SU-DHL-6 (cell line): ENCODE measurements around the gene TXNRD2.

Source experiments
- H2AFZ ChIP-seq: fragments of 200-600 bp; sonication (generic); 2 replicates; pipeline ENCODE4 v1.6.1; 2014; ENCODE audit warnings: low read depth, mild to moderate bottlenecking, moderate library complexity, mixed read lengths, antibody characterized with exemption, low read length; ENCODE audit not compliant: severe bottlenecking
- H3F3A ChIP-seq: fragments of 200-600 bp; shearing (Covaris generic); 2 replicates; pipeline ENCODE4 v1.6.0; 2016; ENCODE audit warnings: antibody characterized with exemption, mild to moderate bottlenecking; ENCODE audit not compliant: insufficient read depth
- H3K27ac ChIP-seq: fragments of 200-600 bp; sonication (generic); 2 replicates; pipeline ENCODE4 v1.5.1; 2016; ENCODE audit warnings: low read depth, mild to moderate bottlenecking, low read length, moderate library complexity, mixed read lengths
- H3K27me3 ChIP-seq: fragments of 200-600 bp; sonication (generic), shearing (Covaris generic); 2 replicates; pipeline ENCODE4 v1.6.0; 2014; ENCODE audit warnings: mild to moderate bottlenecking, low read length
- H3K36me3 ChIP-seq: fragments of 200-600 bp; sonication (generic); 2 replicates; pipeline ENCODE4 v1.6.1; 2014; ENCODE audit warnings: mild to moderate bottlenecking, low read length, mixed read lengths
- H3K4me2 ChIP-seq: fragments of 300-600, 200-600 bp; shearing (Covaris generic), sonication (generic); 2 replicates; pipeline ENCODE4 v1.6.0; 2014; ENCODE audit warnings: low read length, low read depth, mild to moderate bottlenecking; ENCODE audit not compliant: poor library complexity, severe bottlenecking
- H3K4me3 ChIP-seq: fragments of 200-600 bp; sonication (generic); 2 replicates; pipeline ENCODE4 v1.5.1; 2014; ENCODE audit warnings: antibody characterized with exemption, low read length, mild to moderate bottlenecking, mixed read lengths; ENCODE audit not compliant: insufficient read depth, poor library complexity, severe bottlenecking
- H3K79me2 ChIP-seq: fragments of 200-600 bp; sonication (generic); 2 replicates; pipeline ENCODE4 v1.6.1; 2014; ENCODE audit warnings: mild to moderate bottlenecking, low read length, moderate library complexity; ENCODE audit not compliant: insufficient read depth
- H3K9ac ChIP-seq: fragments of 200-600 bp; sonication (generic); 2 replicates; pipeline ENCODE4 v1.7.0; 2014; ENCODE audit warnings: mild to moderate bottlenecking, low read length
- H3K9me2 ChIP-seq: fragments of 200-600 bp; sonication (generic); replicated peaks from 2 replicates; pipeline ENCODE4 v1.6.1; 2014; ENCODE audit warnings: low read length; ENCODE audit not compliant: insufficient read depth
- H3K9me3 ChIP-seq: fragments of 200-600 bp; sonication (generic); 2 replicates; pipeline ENCODE4 v1.6.1; 2014; ENCODE audit warnings: low read length, mixed read lengths; ENCODE audit not compliant: insufficient read depth
- H4K20me1 ChIP-seq: fragments of 200-600 bp; sonication (generic); 2 replicates; pipeline ENCODE4 v1.6.1; 2014; ENCODE audit warnings: low read depth, mild to moderate bottlenecking, antibody characterized with exemption, low read length, moderate library complexity, mixed read lengths
- CTCF ChIP-seq: fragments of 200-600 bp; sonication (generic); IDR thresholded peaks from one replicate; pipeline ENCODE4 v1.5.1; 2017; ENCODE audit warnings: antibody characterized with exemption, mild to moderate bottlenecking, low read length, moderate library complexity; ENCODE audit not compliant: insufficient read depth, poor library complexity, severe bottlenecking
- EZH2phosphoT487 ChIP-seq: fragments of 200-600 bp; sonication (generic), shearing (Covaris generic); conservative IDR thresholded peaks from 2 replicates; pipeline ENCODE4 v1.6.1; 2018; ENCODE audit warnings: mild to moderate bottlenecking, antibody characterized with exemption, low read length, moderate library complexity, mixed read lengths

TXNRD2 gene

GRCh38 chr22:19943082-19944026 is 1.7 kb upstream of the TXNRD2 start:
- TF ChIP-seq CTCF (no peak), EZH2phosphoT487 (no peak)
- Histone ChIP-seq H3K79me2 (peaks cover 19% of the 10 kb centered on the region), H2AFZ (no peak overlapping the region), H4K20me1 (no peaks in the 10 kb centered on the region), H3K4me2 (peak overlapping the region; percentile 94), H3K27me3 (no peaks in the 10 kb centered on the region), H3F3A (no peaks in the 10 kb centered on the region; the same call in 1 of the 2 replicates), H3K4me3 (peak overlapping the region; percentile 77), H3K9me2 (no peaks in the 10 kb centered on the region), H3K36me3 (no peaks in the 10 kb centered on the region), H3K27ac (peak overlapping the region; percentile 52), H3K9ac (peak overlapping the region; percentile 92), H3K9me3 (no peaks in the 10 kb centered on the region)

GRCh38 chr22:19942157-19943081 is 801 bp upstream of the TXNRD2 start:
- Histone ChIP-seq H3F3A (no peaks in the 10 kb centered on the region; the same call in 1 of the 2 replicates), H3K4me2 (peak overlapping the region; percentile 94), H3K9me2 (no peaks in the 10 kb centered on the region), H3K4me3 (peak overlapping the region; percentile 77), H3K79me2 (peaks cover 19% of the 10 kb centered on the region), H3K9ac (peak overlapping the region; percentile 92), H4K20me1 (no peaks in the 10 kb centered on the region), H3K36me3 (no peaks in the 10 kb centered on the region), H3K27ac (peak overlapping the region; percentile 52), H2AFZ (peak overlapping the region; percentile 74), H3K9me3 (no peaks in the 10 kb centered on the region), H3K27me3 (no peaks in the 10 kb centered on the region)
- TF ChIP-seq CTCF (no peak), EZH2phosphoT487 (no peak)

DNA sequence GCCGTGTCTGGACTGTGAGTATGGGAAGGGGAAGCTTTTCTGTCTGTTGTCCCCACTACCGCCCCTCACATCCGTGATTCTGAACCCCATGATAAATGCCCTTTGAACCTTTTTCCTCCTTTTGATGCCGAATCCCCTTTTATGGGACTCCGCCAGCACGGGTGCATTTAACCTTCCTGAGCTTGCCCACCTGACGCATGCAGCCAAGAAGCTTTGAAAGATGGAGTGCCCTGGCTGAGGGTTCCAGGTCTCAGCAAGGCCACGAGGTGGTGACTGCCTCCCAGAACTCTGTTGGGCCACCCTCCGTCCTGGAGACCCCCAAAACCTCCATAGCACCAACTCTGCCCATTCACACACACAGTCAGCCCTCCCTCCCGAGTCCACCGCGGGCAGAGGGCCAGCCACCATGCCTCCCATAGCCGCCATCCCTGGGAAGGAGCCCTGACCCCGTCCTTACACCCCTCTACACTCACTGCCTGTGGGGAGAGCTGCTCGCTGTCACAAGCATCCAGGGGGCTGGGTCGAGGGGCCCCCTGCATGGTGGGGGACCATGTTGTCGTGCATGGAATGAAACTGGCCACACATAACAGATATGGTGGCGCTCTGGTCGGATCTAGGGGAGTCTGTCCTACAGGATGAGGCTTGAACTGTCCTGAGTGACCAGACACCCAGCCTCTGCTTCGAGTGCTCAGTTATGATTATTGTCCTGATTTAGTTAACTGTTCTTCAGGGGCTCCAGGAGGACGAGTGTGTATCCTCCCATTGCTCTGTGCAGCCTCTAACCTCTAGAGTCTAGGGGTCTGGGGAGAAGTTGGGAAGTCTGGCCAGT is 868 bp downstream of the TXNRD2 start:
- Histone ChIP-seq H3K9me2 (no peaks in the 10 kb centered on the region), H3K79me2 (peaks cover 19% of the 10 kb centered on the region), H3K27ac (no peak overlapping the region), H3K9me3 (no peaks in the 10 kb centered on the region), H3K27me3 (no peaks in the 10 kb centered on the region), H3K9ac (peak overlapping the region; percentile 92), H2AFZ (peak overlapping the region; percentile 74), H4K20me1 (no peaks in the 10 kb centered on the region), H3K4me2 (peak overlapping the region; percentile 94), H3K4me3 (peak overlapping the region; percentile 77), H3K36me3 (no peaks in the 10 kb centered on the region), H3F3A (no peaks in the 10 kb centered on the region)
- no peak for TF ChIP-seq CTCF
- TF ChIP-seq EZH2phosphoT487 = no peak
